Loucy (cell line): ENCODE results near the gene ZNF394.

ENCODE experiments used
- EZH2phosphoT487 ChIP-seq: fragments of 200-600 bp; IDR thresholded peaks from 2 replicates; pipeline ENCODE4 v1.6.1; 2018; ENCODE audit warnings: antibody characterized with exemption, mild to moderate bottlenecking, moderate library complexity, borderline replicate concordance
- TF ChIP-seq, protein P1 (sequence below): fragments of 200-600 bp; sonication (generic); conservative IDR thresholded peaks from 2 replicates; pipeline ENCODE4 v1.5.1; 2014; ENCODE audit warnings: mild to moderate bottlenecking, antibody characterized with exemption, low read length

DNA sequence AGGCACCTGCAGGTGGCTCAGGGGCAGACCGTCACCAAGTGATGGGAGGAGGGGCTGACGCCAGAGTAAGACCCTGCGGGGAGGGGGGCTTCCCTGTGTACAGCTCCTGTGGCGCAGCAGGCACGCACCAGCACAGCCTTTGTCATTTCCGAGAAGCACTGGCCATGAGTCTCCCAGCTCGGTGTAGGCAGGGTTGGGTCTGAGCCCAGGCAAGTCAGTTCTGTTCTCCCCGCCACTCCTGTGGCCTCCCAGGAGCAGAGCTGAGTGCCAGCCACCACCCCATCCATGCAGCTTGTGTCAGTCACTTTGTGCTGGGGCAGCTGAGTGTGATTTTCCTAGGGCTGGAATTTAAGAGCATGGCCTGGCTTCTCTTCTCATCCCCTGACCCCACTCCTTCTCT is 48.1 kb downstream of the ZNF394 start:
- TF ChIP-seq, protein P1, sequence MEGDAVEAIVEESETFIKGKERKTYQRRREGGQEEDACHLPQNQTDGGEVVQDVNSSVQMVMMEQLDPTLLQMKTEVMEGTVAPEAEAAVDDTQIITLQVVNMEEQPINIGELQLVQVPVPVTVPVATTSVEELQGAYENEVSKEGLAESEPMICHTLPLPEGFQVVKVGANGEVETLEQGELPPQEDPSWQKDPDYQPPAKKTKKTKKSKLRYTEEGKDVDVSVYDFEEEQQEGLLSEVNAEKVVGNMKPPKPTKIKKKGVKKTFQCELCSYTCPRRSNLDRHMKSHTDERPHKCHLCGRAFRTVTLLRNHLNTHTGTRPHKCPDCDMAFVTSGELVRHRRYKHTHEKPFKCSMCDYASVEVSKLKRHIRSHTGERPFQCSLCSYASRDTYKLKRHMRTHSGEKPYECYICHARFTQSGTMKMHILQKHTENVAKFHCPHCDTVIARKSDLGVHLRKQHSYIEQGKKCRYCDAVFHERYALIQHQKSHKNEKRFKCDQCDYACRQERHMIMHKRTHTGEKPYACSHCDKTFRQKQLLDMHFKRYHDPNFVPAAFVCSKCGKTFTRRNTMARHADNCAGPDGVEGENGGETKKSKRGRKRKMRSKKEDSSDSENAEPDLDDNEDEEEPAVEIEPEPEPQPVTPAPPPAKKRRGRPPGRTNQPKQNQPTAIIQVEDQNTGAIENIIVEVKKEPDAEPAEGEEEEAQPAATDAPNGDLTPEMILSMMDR = no peak
- no peak for TF ChIP-seq EZH2phosphoT487
